GM21526 (cell line): Measurements from ENCODE around the gene DRAM1.
"Not testable (repeated sequence)": the region's sequence is repeated elsewhere in the genome, so short reads cannot be mapped to it uniquely, and the experiment has no call there.

Experiments
- ATAC-seq: cut with Tn5 transposase; IDR thresholded peaks from one replicate; pipeline ENCODE4 v1.9.1; 2021; ENCODE audit warnings: moderate library complexity; ENCODE audit not compliant: unreplicated experiment, low FRiP score

The DRAM1 gene

GRCh38 chr12:101858361-101858760 is 19.0 kb upstream of the DRAM1 start:
- no peak for ATAC-seq

GRCh38 chr12:101859664-101860607 is 17.4 kb upstream of the DRAM1 start:
- peak; percentile 39 for ATAC-seq

GRCh38 chr12:101861688-101862087 is 15.7 kb upstream of the DRAM1 start:
- ATAC-seq, result not testable (repeated sequence)

GRCh38 chr12:101862245-101862644 is 15.1 kb upstream of the DRAM1 start:
- no peak for ATAC-seq

GRCh38 chr12:101863981-101864380 is 13.4 kb upstream of the DRAM1 start:
- no peak for ATAC-seq

GRCh38 chr12:101866615-101867373 is 10.6 kb upstream of the DRAM1 start:
- ATAC-seq, result no peak

GRCh38 chr12:101867619-101868018 is 9.8 kb upstream of the DRAM1 start:
- not testable (repeated sequence) for ATAC-seq

- no peak for ATAC-seq
These were observed 6.5 kb upstream of the DRAM1 start for GRCh38 chr12:101870925-101871324.

GRCh38 chr12:101875162-101875561 is 2.2 kb upstream of the DRAM1 start:
- no peak for ATAC-seq

GRCh38 chr12:101876322-101876860 is 989 bp upstream of the DRAM1 start:
- no peak for ATAC-seq

GRCh38 chr12:101877806-101878242 is 444 bp downstream of the DRAM1 start:
- peak; percentile 14 for ATAC-seq

- peak; percentile 2 for ATAC-seq
These were observed 952 bp downstream of the DRAM1 start for GRCh38 chr12:101878243-101878821.

GRCh38 chr12:101880769-101881168 is 3.4 kb downstream of the DRAM1 start:
- ATAC-seq, result no peak

- ATAC-seq, result no peak
These were observed 3.8 kb downstream of the DRAM1 start for GRCh38 chr12:101881228-101881627.

GRCh38 chr12:101884174-101884573 is 6.8 kb downstream of the DRAM1 start:
- no peak for ATAC-seq

- not testable (repeated sequence) for ATAC-seq
These were observed 7.5 kb downstream of the DRAM1 start for GRCh38 chr12:101884781-101885340.

- no peak for ATAC-seq
These were observed 8.7 kb downstream of the DRAM1 start for GRCh38 chr12:101885912-101886561.

- ATAC-seq, result no peak
These were observed 11.9 kb downstream of the DRAM1 start for GRCh38 chr12:101889211-101889752.

- peak; percentile 85 for ATAC-seq
These were observed 14.1 kb downstream of the DRAM1 start for GRCh38 chr12:101891462-101891971.
